Upper lobe of left lung (tissue), 6 donors: Measurements from ENCODE around the gene SGCD. TPM values are rescaled to one million over a fixed set of nuclear protein-coding genes. Genes with fewer than 3 reads are reported as not detected.

ENCODE experiments used
- ATAC-seq, 2 donors: fragments of 200-7000 bp; cut with Tn5 transposase; one replicate each; pipeline ENCODE4 v1.9.1; 2022; ENCODE audit warnings: mild to moderate bottlenecking in 2 of 2, moderate library complexity in 2 of 2; ENCODE audit not compliant: low FRiP score in 2 of 2
- DNase-seq, 2 donors: peaks; one replicate each; pipeline ENCODE4 v3.0.0-alpha.2; 2019 to 2020
- H3K27ac ChIP-seq, 4 donors: fragments of 200-600 bp; sonication (generic); one replicate each; pipeline ENCODE4 v1.5.1; 2016 to 2019
- H3K27me3 ChIP-seq, 4 donors: fragments of 200-600 bp; sonication (generic); one replicate each; pipeline ENCODE4 v1.5.1; 2017 to 2019
- H3K36me3 ChIP-seq, 4 donors: fragments of 200-600 bp; sonication (generic); one replicate each; pipeline ENCODE4 v1.5.1; 2016 to 2019
- H3K4me1 ChIP-seq, 4 donors: fragments of 200-600 bp; sonication (generic); one replicate each; pipeline ENCODE4 v1.5.1; 2018 to 2019
- H3K4me3 ChIP-seq, 4 donors: fragments of 200-600 bp; sonication (generic); one replicate each; pipeline ENCODE4 v1.5.1; 2017 to 2019; ENCODE audit warnings: mild to moderate bottlenecking in 2 of 4, moderate library complexity in 1 of 4
- H3K9me3 ChIP-seq, 4 donors: fragments of 200-600 bp; sonication (generic); one replicate each; pipeline ENCODE4 v1.5.1; 2018 to 2019
- CTCF ChIP-seq, 6 experiments: fragments of 450-650 bp in 4 of 6; fragments of 200-600 bp in 2 of 6; sonication (generic) in 2 of 6; IDR thresholded peaks; one replicate each; pipeline ENCODE4 v1.5.1; 2016 to 2019; ENCODE audit warnings: antibody characterized with exemption in 6 of 6
- EP300 ChIP-seq, 4 donors: sonication (generic); formaldehyde crosslinking; IDR thresholded peaks; one replicate each; pipeline ENCODE4 v1.5.1; 2017; ENCODE audit warnings: antibody characterized with exemption in 4 of 4, control low read depth in 2 of 4
- POLR2A ChIP-seq, 4 donors: fragments of 450-650 bp; IDR thresholded peaks; one replicate each; pipeline ENCODE4 v1.5.1; 2016 to 2017; ENCODE audit warnings: antibody characterized with exemption in 4 of 4, mild to moderate bottlenecking in 2 of 4
- POLR2AphosphoS5 ChIP-seq, 2 donors: sonication (generic); formaldehyde crosslinking; IDR thresholded peaks; one replicate each; pipeline ENCODE4 v1.5.1; 2017; ENCODE audit warnings: antibody characterized with exemption in 2 of 2
- WGBS, 2 donors: methylation state at CpG; one replicate each; pipeline ENCODE4 v1.1.5; 2017 to 2018; 5-methylcytosine and 5-hydroxymethylcytosine counted together
- total RNA-seq, 6 donors: library from RNA; depleted of rRNA in 4 of 6; stranded (reverse); fragments of >200 nt in 4 of 6; gene quantifications; one replicate each; pipeline versions ENCODE4 v1.1.0 to v1.2.1, GENCODE V29; 2016 to 2021
- donor health status: DM: no; HTN: no; CAD: no; lungs with moderate emphysema.
- donor health status: DM: no; HTN: yes; CAD: no; lungs with severe emphysema.

Gene SGCD
- total RNA-seq, 6 donors from 2014 or later, result 1.0 to 7.8 (median 1.8) TPM

GRCh38 chr5:156450778-156451177 is 123.8 kb downstream of the SGCD start:
- Histone ChIP-seq H3K27me3 (no peaks in the 10 kb centered on the region), H3K27ac (no peak overlapping the region), H3K36me3 (no peaks in the 10 kb centered on the region), H3K4me1 (no peaks in the 10 kb centered on the region), H3K4me3 (no peak overlapping the region), H3K9me3 (no peaks in the 10 kb centered on the region)
- 94 to 95% methylated on average over 2 of the region's 2 CpGs for WGBS, 2 donors
- ATAC-seq, result no peak
- DNase-seq, result no peak
- TF ChIP-seq POLR2AphosphoS5 (IDR thresholded peaks at IDR 0.05) (no peak), EP300 (IDR thresholded peaks at IDR 0.05) (no peak), POLR2A (IDR thresholded peaks at IDR 0.05) (no peak)

DNA sequence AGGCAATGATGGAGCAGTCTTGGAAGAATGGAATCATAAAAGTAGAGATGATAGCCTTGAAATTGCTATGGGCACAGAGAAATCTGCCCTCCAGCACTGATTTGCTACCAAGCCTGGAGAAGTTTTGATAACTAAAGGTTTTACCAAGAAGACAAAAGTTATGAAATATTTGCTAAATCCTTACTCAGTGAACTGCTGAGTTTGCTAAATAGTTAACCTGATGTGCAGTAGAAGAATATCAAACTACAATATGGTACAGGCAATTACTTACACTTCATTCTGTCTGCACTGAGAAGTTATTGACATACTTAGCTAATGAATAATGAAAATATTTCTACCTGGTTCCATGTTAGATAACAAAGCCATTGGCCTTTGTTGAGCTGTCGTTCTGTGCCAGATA is 124.5 kb downstream of the SGCD start:
- ATAC-seq (no peak), DNase-seq (no peak)
- Histone ChIP-seq H3K9me3 (no peaks in the 10 kb centered on the region), H3K36me3 (no peaks in the 10 kb centered on the region), H3K4me3 (no peak overlapping the region), H3K27me3 (no peaks in the 10 kb centered on the region), H3K4me1 (no peaks in the 10 kb centered on the region), H3K27ac (no peak overlapping the region)
- TF ChIP-seq EP300 (IDR thresholded peaks at IDR 0.05) (no peak), CTCF (IDR thresholded peaks at IDR 0.05) (no peak), POLR2AphosphoS5 (IDR thresholded peaks at IDR 0.05) (no peak), POLR2A (IDR thresholded peaks at IDR 0.05) (no peak)
- 44 to 62% methylated on average over 1 of the region's 1 CpG for WGBS, 2 donors

- Histone ChIP-seq H3K27me3 (no peaks in the 10 kb centered on the region), H3K9me3 (no peaks in the 10 kb centered on the region), H3K4me3 (no peak overlapping the region), H3K27ac (no peak overlapping the region), H3K36me3 (no peaks in the 10 kb centered on the region), H3K4me1 (no peaks in the 10 kb centered on the region)
- ATAC-seq (no peak), DNase-seq (no peak)
- TF ChIP-seq POLR2AphosphoS5 (IDR thresholded peaks at IDR 0.05), result no peak
Measured at GRCh38 chr5:156456857-156457256, 129.9 kb downstream of the SGCD start.

DNA sequence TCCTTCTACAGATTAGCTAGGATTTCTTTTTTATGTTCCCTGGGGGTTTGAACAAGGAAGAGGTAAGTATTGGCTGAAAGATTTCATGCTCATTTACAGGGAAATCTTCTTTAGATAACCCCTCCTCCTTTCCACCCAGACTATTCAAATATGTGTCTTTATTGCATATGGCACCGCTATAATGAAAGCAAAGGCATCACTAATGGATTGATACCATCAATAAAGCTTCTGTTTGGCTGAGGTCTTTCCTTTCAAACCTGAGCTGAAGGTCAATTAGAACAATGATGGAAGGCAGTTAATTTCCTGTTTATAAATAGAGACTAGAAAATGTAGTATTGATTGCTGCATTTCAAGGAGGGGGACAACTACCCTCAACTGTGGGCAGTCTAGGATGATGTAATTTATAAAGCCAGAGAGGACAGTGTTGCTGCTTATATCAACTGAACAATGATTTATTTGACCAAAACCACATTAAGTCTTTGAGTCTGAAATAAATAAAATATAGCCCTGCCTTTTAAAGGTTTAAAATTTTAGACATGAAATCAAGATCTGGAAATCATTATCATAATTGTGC is 132.9 kb downstream of the SGCD start:
- H3K4me1 ChIP-seq, result no peaks in the 10 kb centered on the region
- H3K27ac ChIP-seq, result no peak overlapping the region
- ATAC-seq, result no peak
- H3K9me3 ChIP-seq, result no peaks in the 10 kb centered on the region
- TF ChIP-seq EP300 (IDR thresholded peaks at IDR 0.05) (no peak), CTCF (IDR thresholded peaks at IDR 0.05) (no peak), POLR2A (IDR thresholded peaks at IDR 0.05) (no peak), POLR2AphosphoS5 (IDR thresholded peaks at IDR 0.05) (no peak)
- no peaks in the 10 kb centered on the region for H3K27me3 ChIP-seq
- DNase-seq, result no peak
- 83 to 93% methylated on average over 1 of the region's 1 CpG for WGBS, 2 donors
- H3K4me3 ChIP-seq, result no peak overlapping the region
- H3K36me3 ChIP-seq, result no peaks in the 10 kb centered on the region

DNA sequence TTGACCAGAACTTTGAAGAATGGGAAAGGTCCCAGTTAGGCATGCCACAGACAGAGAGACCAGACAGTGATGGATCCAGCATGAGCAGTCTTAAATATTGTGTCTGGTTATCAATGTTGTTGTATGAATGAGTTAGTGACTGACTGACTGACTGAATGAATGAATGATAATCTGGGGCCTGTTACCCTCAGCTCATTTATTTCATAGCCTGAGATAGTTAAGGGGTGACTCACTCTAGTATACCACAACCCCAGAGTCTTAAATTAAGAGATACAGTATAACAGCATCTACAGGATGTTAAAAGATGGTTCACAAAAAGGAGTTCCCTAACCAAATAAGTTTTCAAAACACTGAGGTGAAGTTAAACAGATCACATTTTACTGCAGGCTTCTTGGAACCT is 133.5 kb downstream of the SGCD start:
- Histone ChIP-seq H3K4me3 (no peak overlapping the region), H3K9me3 (no peaks in the 10 kb centered on the region), H3K27me3 (no peaks in the 10 kb centered on the region), H3K4me1 (no peaks in the 10 kb centered on the region), H3K36me3 (no peaks in the 10 kb centered on the region), H3K27ac (no peak overlapping the region)
- TF ChIP-seq POLR2AphosphoS5 (IDR thresholded peaks at IDR 0.05), result no peak
- TF ChIP-seq POLR2A (IDR thresholded peaks at IDR 0.05), result no peak
- no peak for TF ChIP-seq EP300 (IDR thresholded peaks at IDR 0.05)
- DNase-seq, result no peak
- no peak for ATAC-seq

DNA sequence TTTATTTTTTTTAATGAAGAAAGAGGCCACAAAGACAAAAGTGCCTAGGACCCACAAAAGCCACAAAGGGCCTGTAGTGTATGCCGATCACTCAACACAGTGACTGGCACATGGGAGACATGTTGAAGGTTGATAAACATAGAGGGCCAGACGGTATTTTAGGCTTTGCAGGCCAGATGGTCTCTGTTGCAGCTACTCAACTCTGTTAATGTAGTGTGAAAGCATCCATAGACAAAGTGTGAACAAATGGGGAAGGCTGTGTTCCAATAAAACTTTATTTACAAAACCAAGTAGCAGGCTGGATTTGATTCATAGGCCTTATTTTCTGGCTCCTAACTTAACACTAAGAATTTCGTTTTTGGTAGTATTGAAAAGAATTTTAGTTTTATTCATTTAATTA is 139.9 kb downstream of the SGCD start:
- no peak overlapping the region for H3K27ac ChIP-seq
- DNase-seq, result no peak
- TF ChIP-seq POLR2A (IDR thresholded peaks at IDR 0.05) (no peak), CTCF (IDR thresholded peaks at IDR 0.05) (no peak), EP300 (IDR thresholded peaks at IDR 0.05) (no peak), POLR2AphosphoS5 (IDR thresholded peaks at IDR 0.05) (no peak)
- no peaks in the 10 kb centered on the region for H3K27me3 ChIP-seq
- no peak overlapping the region for H3K4me3 ChIP-seq
- H3K36me3 ChIP-seq, result no peaks in the 10 kb centered on the region
- ATAC-seq, result no peak
- no peaks in the 10 kb centered on the region for H3K9me3 ChIP-seq
- 64 to 68% methylated on average over 3 of the region's 3 CpGs for WGBS, 2 donors
- no peaks in the 10 kb centered on the region for H3K4me1 ChIP-seq
